ENCODE data around the gene COL5A1.

COL5A1 gene

DNA sequence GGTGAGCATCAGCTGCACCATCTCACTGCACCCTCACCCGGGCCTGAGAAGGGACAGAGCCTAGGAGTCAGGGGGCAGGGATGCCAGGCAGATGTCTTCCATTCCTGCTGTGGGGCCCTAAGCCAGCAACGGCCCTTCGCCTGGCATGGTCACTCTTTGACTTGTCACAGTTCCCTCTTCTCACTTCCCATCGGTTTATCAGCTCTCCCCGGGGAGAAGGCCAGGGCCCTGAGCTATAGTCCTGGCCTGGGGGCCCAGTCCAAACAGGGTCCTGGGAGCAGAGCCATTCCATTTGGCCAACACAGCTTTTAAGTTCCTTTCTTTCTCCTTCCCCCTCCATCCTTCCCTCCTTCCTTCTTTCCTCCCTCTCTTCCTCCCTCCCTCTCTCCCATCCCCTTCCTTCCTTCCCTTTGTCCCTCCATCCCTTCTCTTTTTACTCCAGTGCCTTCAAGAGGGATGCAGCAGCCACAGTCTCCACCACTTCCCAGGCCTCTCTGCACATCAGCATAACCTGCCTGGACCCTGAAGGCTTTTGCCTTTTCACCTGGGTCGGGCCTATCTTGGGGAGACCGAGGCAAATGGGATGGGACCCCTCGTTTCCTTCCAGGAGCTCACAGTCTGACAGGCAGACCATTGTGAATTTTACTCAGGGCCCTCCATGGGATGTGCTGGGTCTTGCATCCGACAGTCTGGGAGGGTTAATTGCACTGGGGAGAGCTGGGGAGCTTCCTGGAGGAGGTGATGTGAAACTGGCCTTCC is 4.2 kb downstream of the COL5A1 start:
- H3K4me3 ChIP-seq (ENCODE audit: low read length): peak overlapping the region; percentile 77
- DNase-seq (ENCODE audit: low read depth): no peak
- TF ChIP-seq, protein P1, sequence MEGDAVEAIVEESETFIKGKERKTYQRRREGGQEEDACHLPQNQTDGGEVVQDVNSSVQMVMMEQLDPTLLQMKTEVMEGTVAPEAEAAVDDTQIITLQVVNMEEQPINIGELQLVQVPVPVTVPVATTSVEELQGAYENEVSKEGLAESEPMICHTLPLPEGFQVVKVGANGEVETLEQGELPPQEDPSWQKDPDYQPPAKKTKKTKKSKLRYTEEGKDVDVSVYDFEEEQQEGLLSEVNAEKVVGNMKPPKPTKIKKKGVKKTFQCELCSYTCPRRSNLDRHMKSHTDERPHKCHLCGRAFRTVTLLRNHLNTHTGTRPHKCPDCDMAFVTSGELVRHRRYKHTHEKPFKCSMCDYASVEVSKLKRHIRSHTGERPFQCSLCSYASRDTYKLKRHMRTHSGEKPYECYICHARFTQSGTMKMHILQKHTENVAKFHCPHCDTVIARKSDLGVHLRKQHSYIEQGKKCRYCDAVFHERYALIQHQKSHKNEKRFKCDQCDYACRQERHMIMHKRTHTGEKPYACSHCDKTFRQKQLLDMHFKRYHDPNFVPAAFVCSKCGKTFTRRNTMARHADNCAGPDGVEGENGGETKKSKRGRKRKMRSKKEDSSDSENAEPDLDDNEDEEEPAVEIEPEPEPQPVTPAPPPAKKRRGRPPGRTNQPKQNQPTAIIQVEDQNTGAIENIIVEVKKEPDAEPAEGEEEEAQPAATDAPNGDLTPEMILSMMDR (conservative IDR thresholded peaks at IDR 0.05; ENCODE audit: low read length): no peak

DNA sequence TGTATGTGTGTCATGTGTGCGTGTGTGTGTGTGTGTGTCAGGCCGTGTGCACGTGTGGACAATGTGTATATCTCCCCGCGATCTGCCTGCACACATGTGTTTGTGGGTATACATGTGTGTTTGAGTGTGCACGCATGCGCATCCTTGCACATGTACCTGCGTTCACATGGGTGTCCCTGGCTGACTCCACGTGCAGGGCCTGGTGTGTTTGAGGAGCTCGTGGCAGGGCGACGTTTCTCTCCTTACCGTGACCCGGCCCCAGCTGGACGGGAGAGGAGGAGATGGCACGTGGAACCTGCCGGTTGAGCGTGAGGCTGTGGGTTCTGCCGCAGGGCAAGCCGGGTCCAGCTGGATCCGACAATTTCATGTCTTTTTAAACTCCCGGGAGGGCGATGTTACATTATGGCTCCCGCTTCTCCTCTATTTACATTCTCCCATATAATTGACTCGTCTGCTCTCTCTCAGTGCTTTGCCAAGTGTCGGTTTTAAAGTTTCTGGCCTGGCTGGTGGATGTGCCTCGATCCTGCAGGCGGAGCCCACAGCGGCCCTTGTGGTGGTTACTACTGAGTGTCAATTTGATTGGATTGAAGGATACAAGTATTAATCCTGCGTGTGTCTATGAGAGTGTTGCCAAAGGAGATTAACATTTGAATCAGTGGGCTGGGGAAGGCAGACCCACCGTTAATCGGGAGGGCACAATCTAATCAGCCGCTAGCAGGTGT is 5.9 kb downstream of the COL5A1 start:
- DNase-seq (ENCODE audit: low read depth): no peak
- H3K4me3 ChIP-seq (ENCODE audit: low read length): peak overlapping the region; percentile 40
- TF ChIP-seq, protein P1 (conservative IDR thresholded peaks at IDR 0.05; ENCODE audit: low read length): peak; percentile 15; the same call in 1 of the 2 replicates

DNA sequence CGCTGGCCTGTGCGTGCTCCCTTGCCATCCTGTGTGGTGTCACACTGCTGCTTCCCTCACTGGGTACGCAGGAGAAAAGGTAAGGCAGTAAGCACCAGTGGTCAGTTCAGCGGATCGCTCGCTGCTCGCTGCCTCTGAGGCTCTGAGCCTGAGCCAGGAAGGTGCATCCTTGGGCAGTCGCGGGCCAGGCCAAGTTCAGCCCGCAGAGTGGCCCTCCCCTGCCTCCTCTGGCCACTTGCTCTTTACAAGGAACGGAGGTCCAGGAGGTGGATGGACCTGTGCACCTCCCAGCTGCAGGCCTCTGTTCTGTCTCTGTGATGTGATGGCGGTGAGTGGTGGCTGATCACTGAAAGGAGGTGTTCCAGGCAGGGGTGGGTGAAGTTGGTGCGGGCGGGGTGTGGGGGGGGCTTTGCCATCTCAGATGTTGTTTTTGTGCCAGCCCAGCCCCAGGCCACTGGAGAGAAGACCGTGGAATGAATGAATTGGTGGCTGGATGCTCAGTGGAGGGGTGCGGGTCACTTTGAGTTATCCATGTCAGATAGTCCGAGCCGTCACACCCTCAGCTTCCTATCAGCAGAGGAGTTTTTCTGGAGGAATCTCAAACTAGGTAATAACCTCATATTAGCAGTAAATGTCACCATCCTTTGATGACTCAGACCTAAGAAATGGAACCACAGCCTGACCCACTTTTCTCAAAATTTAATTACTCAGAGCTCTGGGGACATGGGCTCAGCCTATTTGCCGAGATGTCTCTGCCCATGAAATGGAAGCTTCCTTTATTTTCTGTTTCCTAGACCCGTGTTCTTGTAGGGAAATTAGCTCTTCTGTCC is 7.3 kb downstream of the COL5A1 start:
- no peak overlapping the region; the same call in 1 of the 2 replicates for H3K4me3 ChIP-seq (ENCODE audit: low read length)
- TF ChIP-seq, protein P1 (conservative IDR thresholded peaks at IDR 0.05; ENCODE audit: low read length): no peak
- DNase-seq (ENCODE audit: low read depth): peak; percentile 81

DNA sequence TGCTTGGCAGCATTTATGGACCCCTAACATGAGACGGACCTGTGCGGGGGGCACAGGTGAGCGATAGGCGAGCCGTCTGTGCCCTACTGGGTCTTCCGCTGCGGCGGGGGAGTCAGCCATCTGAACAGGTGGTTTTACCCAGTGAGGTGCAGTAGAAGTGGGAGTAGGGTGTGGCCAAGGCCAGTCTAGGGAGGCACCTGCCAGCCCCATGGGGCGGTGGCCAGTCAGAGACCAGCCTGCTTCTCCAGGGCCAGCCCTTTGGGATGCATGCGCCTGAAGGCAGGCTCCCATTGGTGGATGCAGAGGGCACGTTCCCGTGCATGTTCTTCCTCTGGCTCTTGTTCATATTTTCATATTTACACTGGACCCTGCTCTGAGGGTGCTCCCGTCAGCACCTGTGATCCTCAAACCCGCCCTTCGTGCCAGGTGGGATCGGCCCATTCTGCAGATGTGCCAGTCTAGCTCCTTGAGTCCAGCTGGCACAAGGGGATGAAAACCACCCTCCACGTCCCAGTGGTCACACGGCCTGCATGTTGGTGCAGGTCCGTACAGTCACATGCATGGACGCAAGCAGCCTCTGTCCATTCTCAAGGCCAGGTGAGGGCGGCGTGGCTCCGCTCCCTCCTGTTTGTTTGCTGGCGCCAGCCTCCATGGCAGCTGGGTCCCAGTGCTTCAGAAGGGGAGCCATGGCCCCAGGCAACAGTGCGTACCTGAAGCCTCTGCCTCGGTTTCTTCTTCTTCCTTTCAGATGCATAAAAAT is 9.0 kb downstream of the COL5A1 start:
- no peak overlapping the region for H3K4me3 ChIP-seq (ENCODE audit: low read length)
- DNase-seq (ENCODE audit: low read depth): no peak
- TF ChIP-seq, protein P1 (conservative IDR thresholded peaks at IDR 0.05; ENCODE audit: low read length): no peak

DNA sequence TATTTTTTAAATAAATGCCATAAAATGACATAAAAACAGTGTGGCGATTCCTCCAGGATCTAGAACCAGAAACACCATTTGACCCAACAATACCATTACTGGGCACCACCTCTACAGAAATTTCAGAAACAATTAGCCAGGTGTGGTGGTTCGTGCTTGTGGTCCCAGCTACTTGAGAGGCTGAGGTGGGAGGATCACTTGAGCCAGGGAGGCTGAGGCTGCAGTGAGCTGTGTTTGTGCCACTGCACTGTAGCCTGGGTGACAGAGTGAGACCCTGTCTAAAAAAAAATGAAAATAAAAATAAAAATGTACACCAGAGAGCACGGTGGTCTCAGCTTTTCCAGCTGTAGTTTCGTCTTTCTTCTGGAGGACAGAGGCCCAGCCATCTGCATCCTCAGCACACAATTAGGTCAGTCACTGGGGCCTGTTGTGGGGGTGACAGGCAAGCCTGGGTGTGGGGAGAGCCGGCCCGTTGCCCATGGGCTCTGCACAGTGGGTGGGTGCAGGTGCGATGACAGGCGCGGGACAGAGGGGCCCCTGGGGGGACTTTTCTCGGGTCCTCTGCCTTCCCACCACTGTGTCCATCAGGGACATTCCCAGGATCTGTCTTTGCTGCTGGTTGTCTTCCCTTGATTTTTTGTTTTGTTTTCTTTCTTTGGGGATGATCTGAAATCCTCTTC is 9.8 kb downstream of the COL5A1 start:
- TF ChIP-seq, protein P1 (conservative IDR thresholded peaks at IDR 0.05; ENCODE audit: low read length): no peak
- H3K4me3 ChIP-seq (ENCODE audit: low read length): no peak overlapping the region
- no peak for DNase-seq (ENCODE audit: low read depth)
